RCC 7860 (cell line): ENCODE results near the gene ZGRF1.
A peak's percentile ranks its signal among the peaks of the same experiment; 100 is the strongest.
"Not testable (repeated sequence)": the region's sequence is repeated elsewhere in the genome, so short reads cannot be mapped to it uniquely, and the experiment has no call there.

Experiments used
- DNase-seq: peaks from one replicate; pipeline ENCODE4 v3.0.0-alpha.2; 2015; ENCODE audit warnings: low spot score
- FAIRE-seq: peaks from 2 replicates; lab custom pipeline; 2012; peaks lifted over from hg19 to GRCh38; lab: Jason Lieb, UNC

ZGRF1 gene

GRCh38 chr4:112562254-112562879 is 74.3 kb downstream of the ZGRF1 start:
- DNase-seq (no peak), FAIRE-seq (no peak)

- FAIRE-seq (no peak), DNase-seq (no peak)
These were observed 76.6 kb downstream of the ZGRF1 start for GRCh38 chr4:112560084-112560483.

GRCh38 chr4:112559053-112559452 is 77.7 kb downstream of the ZGRF1 start:
- FAIRE-seq, result no peak

GRCh38 chr4:112557676-112558411 is 78.9 kb downstream of the ZGRF1 start:
- FAIRE-seq, result no peak
- DNase-seq, result no peak

More at GRCh38 chr4:112559053-112559452, 77.7 kb downstream of the ZGRF1 start:
- no peak for DNase-seq

DNA sequence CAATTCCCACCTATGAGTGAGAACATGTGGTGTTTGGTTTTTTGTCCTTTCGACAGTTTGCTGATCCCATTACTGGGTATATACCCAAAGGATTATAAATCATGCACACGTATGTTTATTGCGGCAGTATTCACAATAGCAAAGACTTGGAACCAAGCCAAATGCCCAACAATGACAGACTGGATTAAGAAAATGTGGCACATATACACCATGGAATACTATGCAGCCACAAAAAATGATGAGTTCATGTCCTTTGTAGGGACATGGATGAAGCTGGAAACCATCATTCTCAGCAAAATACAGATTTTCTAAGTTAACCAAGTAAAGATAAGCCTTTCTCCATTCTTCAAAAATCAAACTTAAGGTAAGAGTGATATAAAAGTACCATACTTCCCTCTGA is 82.4 kb downstream of the ZGRF1 start:
- FAIRE-seq, DNase-seq: not testable (repeated sequence)

DNA sequence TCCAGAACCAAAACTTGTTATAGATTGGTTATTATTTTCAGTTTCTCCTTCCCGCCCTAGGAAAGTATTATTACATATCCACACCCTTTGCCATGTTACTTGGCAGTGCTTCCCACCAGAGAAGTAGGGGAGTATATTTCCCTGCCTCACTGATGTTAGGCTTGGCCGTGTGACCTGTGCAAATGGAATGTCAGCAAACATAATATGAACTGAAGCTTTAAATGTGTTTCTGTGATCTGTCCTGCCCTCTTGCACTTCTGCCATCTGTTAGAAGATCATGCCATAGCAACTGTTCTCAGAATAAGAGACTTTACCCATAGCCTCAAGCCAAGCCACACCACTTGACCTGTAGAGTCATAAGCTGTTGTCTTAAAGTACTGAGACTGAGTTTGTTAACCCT is 84.0 kb downstream of the ZGRF1 start:
- FAIRE-seq (peak; percentile 81), DNase-seq (peak; percentile 83)

- FAIRE-seq (peak; percentile 95), DNase-seq (peak; percentile 73)
These were observed 86.0 kb downstream of the ZGRF1 start for GRCh38 chr4:112550728-112551127.

GRCh38 chr4:112546476-112546875 is 90.2 kb downstream of the ZGRF1 start:
- DNase-seq (no peak), FAIRE-seq (no peak)

GRCh38 chr4:112545346-112545745 is 91.4 kb downstream of the ZGRF1 start:
- DNase-seq (no peak), FAIRE-seq (no peak)

DNA sequence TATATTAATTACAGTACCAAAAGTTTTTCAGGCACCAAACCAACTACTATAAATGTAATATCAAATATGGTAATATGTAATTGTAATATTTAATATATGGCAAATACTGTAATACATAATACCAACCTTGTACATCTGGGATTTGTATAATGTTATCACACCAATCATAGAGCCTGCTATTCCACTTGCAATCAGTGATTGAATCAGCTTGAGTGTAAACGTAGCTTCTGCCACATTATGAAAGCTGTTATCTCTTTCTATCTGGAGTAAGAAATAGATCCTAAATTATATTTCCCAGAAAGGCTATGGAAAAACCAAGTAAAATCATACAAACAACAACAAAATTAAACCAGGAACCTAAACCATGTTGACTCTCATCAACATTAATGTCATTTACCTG is 96.0 kb downstream of the ZGRF1 start:
- FAIRE-seq (no peak), DNase-seq (no peak)

- FAIRE-seq, result no peak
- no peak for DNase-seq
These were observed 100.6 kb downstream of the ZGRF1 start for GRCh38 chr4:112536123-112536522.

GRCh38 chr4:112532267-112532666 is 104.4 kb downstream of the ZGRF1 start:
- FAIRE-seq, result peak; percentile 74
- peak; percentile 46 for DNase-seq

- FAIRE-seq (no peak), DNase-seq (peak; percentile 23)
These were observed 105.6 kb downstream of the ZGRF1 start for GRCh38 chr4:112531146-112531545.

- no peak for FAIRE-seq
- DNase-seq, result no peak
These were observed 110.6 kb downstream of the ZGRF1 start for GRCh38 chr4:112526061-112526460.

DNA sequence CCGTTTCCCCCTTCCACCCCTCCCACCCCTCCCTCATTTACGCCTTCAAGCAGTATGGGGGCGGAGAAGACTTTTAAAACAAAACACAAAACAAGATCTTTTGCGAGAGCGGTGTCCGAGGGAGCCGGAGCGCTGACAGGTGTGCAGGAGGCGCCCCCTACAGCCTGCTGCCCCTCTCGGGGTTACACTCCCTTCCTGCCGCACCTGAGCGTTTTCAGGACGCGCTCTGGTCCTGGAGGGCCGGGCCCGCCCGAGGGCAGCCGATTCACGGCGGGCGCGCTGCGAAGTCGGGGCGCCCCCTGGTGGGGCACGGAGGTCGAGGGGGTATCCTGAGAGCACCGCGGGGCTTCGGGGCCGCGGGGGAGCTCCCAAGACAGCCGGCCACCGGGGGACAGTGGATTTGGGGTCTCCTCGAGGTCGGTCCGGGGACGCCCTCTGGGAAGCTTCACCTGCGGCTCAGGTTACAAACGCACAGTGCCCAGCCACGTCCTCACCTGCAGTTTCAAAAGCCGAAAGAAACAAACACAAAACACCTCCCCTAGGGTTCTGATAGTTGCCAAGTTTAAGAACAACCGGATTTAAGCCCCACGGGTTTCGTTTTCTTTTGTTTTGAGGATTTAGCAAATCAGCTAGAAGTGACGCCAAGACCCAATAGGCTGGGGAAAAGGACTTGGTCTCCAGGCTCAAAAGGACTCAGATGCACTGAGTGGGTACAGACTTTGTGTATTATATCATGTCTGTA is 112.8 kb downstream of the ZGRF1 start:
- no peak for FAIRE-seq
- no peak for DNase-seq

DNA sequence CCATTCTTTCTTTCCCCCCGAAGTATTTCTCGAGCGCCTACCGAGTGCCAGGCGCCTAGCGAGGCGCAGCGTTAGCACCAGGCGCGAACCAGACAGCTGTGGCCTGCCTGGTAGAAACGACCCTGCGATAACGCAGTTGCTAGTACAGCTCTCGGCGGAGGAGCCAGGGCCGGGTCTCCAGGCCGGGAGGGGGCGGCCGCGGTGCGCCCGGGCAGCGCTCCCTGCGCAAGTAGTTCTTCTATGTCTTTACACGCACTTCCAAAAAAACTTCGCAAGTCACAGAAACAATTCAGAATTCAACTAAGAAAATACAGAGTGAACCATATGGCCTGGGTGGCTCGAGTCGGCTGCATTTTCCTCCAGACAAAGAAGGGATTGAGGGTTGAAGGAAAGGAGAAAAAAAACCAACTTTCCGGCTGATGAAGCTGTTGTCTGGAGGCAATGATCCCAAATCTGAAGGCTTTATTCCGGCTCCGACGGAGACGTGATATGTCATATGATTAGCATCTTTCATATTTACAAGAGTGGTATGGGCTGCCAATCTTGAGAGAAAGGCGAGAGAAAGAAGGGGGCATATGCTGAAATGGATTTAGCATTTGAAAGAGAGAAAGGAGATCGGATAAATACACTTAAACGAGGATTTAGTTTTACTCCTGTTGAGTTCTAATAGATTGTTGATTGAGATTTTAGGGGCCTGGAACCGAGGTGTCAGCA is 113.5 kb downstream of the ZGRF1 start:
- FAIRE-seq, result no peak
- no peak for DNase-seq

- not testable (repeated sequence) for DNase-seq, FAIRE-seq
These were observed 114.3 kb downstream of the ZGRF1 start for GRCh38 chr4:112522431-112522830.

DNA sequence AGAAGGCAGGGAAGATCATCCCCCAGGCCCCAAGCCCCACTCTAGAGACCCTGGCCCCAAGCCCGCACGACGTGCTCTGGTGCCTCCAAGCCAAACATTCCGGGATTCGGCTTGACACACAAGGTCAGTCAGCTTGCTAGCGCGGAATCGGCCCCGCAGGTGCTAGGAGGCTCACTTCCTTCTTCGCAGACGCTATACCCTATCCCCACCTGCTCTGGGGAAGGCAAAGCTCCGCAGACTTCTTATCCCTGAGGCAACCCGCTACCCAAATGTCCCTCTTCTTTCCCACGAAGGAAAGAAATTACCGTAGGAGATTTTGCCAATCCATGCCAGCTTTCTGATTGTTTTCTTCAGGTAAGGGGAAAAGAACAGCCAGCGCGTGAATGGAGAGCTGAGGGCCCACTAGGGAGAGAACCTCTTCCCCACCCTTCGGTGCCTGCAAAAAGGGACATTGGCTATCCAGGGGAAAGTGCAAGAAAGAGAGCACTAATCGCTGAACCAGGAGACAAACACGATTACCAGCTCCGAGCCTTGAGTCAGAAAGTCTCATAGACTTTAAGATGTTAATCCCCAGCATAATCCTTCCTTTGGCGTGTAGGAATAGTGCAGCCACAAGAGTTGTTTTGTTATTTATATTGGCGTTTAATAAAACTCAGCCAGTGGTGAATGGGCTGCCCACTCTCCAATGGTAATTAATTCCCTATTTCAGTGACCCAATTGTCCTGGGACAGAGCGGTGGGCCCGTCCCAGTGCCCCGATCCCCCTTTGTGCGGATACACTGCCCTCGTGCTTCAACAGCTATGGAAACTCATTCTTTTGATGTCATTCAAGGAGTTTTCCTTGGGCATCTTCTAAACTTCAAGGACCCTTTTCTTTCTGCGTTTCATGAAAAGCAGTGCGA is 115.3 kb downstream of the ZGRF1 start:
- FAIRE-seq, result no peak
- no peak for DNase-seq

- DNase-seq (no peak), FAIRE-seq (no peak)
These were observed 116.0 kb downstream of the ZGRF1 start for GRCh38 chr4:112520598-112521122.
